GM12864 (cell line): Measurements from ENCODE around the gene KRTAP6-2.

Experiments
- DNase-seq: peaks from one replicate; pipeline ENCODE4 v3.0.0-alpha.2; 2011; ENCODE audit warnings: low read depth
- H3K4me3 ChIP-seq: 2 replicates; pipeline ENCODE4 v1.5.1; 2011; ENCODE audit warnings: mild to moderate bottlenecking, low read depth, low read length, control low read depth
- TF ChIP-seq, protein P1 (sequence below): IDR thresholded peaks from 2 replicates; pipeline ENCODE4 v1.5.1; 2011; ENCODE audit warnings: low read depth, mild to moderate bottlenecking, moderate library complexity, low read length, control low read depth, inconsistent platforms; ENCODE audit errors: missing control alignments

Gene KRTAP6-2

GRCh38 chr21:30555095-30555494, 43.6 kb downstream of the KRTAP6-2 start:
- TF ChIP-seq, protein P1, sequence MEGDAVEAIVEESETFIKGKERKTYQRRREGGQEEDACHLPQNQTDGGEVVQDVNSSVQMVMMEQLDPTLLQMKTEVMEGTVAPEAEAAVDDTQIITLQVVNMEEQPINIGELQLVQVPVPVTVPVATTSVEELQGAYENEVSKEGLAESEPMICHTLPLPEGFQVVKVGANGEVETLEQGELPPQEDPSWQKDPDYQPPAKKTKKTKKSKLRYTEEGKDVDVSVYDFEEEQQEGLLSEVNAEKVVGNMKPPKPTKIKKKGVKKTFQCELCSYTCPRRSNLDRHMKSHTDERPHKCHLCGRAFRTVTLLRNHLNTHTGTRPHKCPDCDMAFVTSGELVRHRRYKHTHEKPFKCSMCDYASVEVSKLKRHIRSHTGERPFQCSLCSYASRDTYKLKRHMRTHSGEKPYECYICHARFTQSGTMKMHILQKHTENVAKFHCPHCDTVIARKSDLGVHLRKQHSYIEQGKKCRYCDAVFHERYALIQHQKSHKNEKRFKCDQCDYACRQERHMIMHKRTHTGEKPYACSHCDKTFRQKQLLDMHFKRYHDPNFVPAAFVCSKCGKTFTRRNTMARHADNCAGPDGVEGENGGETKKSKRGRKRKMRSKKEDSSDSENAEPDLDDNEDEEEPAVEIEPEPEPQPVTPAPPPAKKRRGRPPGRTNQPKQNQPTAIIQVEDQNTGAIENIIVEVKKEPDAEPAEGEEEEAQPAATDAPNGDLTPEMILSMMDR = no peak
- DNase-seq = no peak
- no peak overlapping the region for H3K4me3 ChIP-seq

DNA sequence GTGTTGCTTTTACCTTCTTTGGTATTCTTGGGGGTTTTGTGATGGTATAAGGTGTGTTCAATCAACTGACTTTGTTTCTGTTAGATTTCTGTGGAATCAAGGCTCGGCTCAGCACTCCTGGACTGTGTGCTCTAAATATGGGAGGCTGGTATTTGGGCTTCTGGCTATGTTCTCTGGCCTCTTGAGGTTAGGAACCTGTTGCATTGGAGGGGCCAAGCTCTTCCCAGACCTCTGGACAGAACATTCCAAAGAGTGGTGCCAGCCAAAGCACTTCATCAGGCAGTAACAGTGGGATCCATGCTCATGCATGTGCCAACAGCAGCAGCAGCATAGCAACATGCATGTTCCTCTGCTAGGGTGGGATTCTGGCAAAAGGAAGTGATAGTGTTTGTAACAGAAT, 45.9 kb downstream of the KRTAP6-2 start:
- TF ChIP-seq, protein P1 = no peak
- no peak overlapping the region for H3K4me3 ChIP-seq
- DNase-seq = no peak
